Colonic mucosa (tissue), 4 donors: ENCODE results near the gene KRT79. TPM values are rescaled to one million over a fixed set of nuclear protein-coding genes. Genes with fewer than 3 reads are reported as not detected.

Experiments used
- DNase-seq: peaks from one replicate; pipeline ENCODE4 v3.0.0-alpha.2; 2020
- H3K27ac ChIP-seq: fragments of 200-600 bp; one replicate; pipeline ENCODE4 v1.8.0; 2021
- H3K27me3 ChIP-seq: fragments of 200-600 bp; one replicate; pipeline ENCODE4 v1.8.0; 2021
- H3K36me3 ChIP-seq: fragments of 200-600 bp; one replicate; pipeline ENCODE4 v1.8.0; 2021
- H3K4me1 ChIP-seq: fragments of 200-600 bp; one replicate; pipeline ENCODE4 v1.8.0; 2021; ENCODE audit warnings: mild to moderate bottlenecking
- H3K4me3 ChIP-seq: fragments of 200-600 bp; one replicate; pipeline ENCODE4 v1.8.0; 2021
- H3K9ac ChIP-seq, 2 donors: one replicate each; pipeline ENCODE4 v1.7.0; 2013; ENCODE audit warnings: control low read depth in 2 of 2, low read depth in 2 of 2, low read length in 2 of 2
- H3K9me3 ChIP-seq: fragments of 200-600 bp; one replicate; pipeline ENCODE4 v1.8.0; 2021
- intact Hi-C: fragments of 100-400 bp; cut with DNase I; formaldehyde crosslinking; loops from one replicate; pipeline ENCODE4 v1.14.1; 2022
- total RNA-seq, 2 donors: library from RNA; stranded (reverse); fragmentation: NEBNext Ultra II Directional in 1 of 2; extraction: Animal tissue kit (Norgen Biotek cat#: 25700) in 1 of 2; gene quantifications; one replicate each; pipeline ENCODE4 v1.2.1, GENCODE V29; 2021
- TF ChIP-seq, protein P1 (sequence below): fragments of 200-600 bp; IDR thresholded peaks from one replicate; pipeline ENCODE4 v1.8.0; 2022; ENCODE audit warnings: antibody characterized with exemption, mild to moderate bottlenecking
- donor health status: healthy.
- donor health status: DM: no; HTN: no; CAD: no.
- donor health status: DM: no; HTN: no; CAD: no.

KRT79 gene
- total RNA-seq, 2 donors from 2014 or later = not detected

DNA sequence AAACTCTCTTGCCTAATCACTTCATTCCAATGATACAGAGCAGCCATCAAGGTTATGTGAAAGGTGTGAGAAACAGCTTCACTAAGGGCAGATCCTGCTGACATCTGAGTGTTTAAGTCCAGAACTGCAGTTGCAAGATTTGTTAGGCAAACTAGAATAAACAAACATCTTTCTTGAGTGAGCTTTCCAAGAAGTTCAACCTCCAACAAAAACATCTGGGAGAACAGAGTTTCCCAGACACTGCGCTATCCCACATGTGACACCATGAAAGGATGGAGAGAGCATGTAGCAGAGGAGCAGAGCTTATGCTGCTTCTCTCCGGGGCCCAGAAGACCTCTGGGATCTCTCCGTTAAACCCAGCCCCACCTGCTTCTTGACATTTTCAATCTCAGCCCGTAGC lies 62.6 kb downstream of the KRT79 start:
- Histone ChIP-seq H3K27me3 (no peaks in the 10 kb centered on the region), H3K4me1 (no peaks in the 10 kb centered on the region), H3K27ac (no peak overlapping the region), H3K9ac (no peak overlapping the region), H3K4me3 (no peak overlapping the region), H3K9me3 (no peaks in the 10 kb centered on the region), H3K36me3 (no peaks in the 10 kb centered on the region)
- intact Hi-C loops = no loop called here
- TF ChIP-seq, protein P1, sequence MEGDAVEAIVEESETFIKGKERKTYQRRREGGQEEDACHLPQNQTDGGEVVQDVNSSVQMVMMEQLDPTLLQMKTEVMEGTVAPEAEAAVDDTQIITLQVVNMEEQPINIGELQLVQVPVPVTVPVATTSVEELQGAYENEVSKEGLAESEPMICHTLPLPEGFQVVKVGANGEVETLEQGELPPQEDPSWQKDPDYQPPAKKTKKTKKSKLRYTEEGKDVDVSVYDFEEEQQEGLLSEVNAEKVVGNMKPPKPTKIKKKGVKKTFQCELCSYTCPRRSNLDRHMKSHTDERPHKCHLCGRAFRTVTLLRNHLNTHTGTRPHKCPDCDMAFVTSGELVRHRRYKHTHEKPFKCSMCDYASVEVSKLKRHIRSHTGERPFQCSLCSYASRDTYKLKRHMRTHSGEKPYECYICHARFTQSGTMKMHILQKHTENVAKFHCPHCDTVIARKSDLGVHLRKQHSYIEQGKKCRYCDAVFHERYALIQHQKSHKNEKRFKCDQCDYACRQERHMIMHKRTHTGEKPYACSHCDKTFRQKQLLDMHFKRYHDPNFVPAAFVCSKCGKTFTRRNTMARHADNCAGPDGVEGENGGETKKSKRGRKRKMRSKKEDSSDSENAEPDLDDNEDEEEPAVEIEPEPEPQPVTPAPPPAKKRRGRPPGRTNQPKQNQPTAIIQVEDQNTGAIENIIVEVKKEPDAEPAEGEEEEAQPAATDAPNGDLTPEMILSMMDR = no peak
- no peak for DNase-seq

Other genes with a start within 250 kb of the KRT79 start
- under 1 TPM in 1 of 2 donors, not detected in 1; 0.25 TPM for gene KRT72, start 232.8 kb downstream of the KRT79 start, total RNA-seq
- not detected for gene KRT73, start 215.8 kb downstream of the KRT79 start, total RNA-seq
- not detected for gene KRT2, start 182.1 kb downstream of the KRT79 start, total RNA-seq
- 1 to 10 TPM in 1 of 2 donors, not detected in 1; 1.2 TPM for gene KRT1, start 153.9 kb downstream of the KRT79 start, total RNA-seq
- gene KRT77, start 130.8 kb downstream of the KRT79 start, total RNA-seq = not detected
- gene KRT76, start 57.0 kb downstream of the KRT79 start, total RNA-seq = not detected
- not detected for gene KRT3, start 38.2 kb downstream of the KRT79 start, total RNA-seq
- gene KRT4, start 20.2 kb downstream of the KRT79 start, total RNA-seq = not detected
- not detected for gene KRT78, start 14.7 kb upstream of the KRT79 start, total RNA-seq
- 1,000 to 10,000 TPM; 4,207 to 4,597 TPM for gene KRT8, start 70.8 kb upstream of the KRT79 start, total RNA-seq
- gene KRT18, start 114.8 kb upstream of the KRT79 start, total RNA-seq = 1,000 to 10,000 TPM; 1,068 to 1,487 TPM
- gene EIF4B, start 172.1 kb upstream of the KRT79 start, total RNA-seq = 100 to 1,000 TPM; 398 to 455 TPM
- gene TNS2, start 215.8 kb upstream of the KRT79 start, total RNA-seq = 10 to 100 TPM; 26.0 to 27.1 TPM
- 10 to 100 TPM; 32.5 to 35.0 TPM for gene SPRYD3, start 245.1 kb upstream of the KRT79 start, total RNA-seq